Dermis blood vessel endothelial cell (primary cell): ENCODE measurements around the gene CNTN5. TPM values are rescaled to one million over a fixed set of nuclear protein-coding genes. Genes with fewer than 3 reads are reported as not detected.

ENCODE experiments used
- DNase-seq: peaks from one replicate; pipeline ENCODE4 v3.0.0; 2010
- total RNA-seq: library from RNA; depleted of rRNA; stranded (reverse); fragments of >200 nt; gene quantifications from 2 replicates; pipeline ENCODE4 v1.2.3, GENCODE V29; 2014

CNTN5 gene
- total RNA-seq, 1 donor from 2014 or later, result not detected

DNA sequence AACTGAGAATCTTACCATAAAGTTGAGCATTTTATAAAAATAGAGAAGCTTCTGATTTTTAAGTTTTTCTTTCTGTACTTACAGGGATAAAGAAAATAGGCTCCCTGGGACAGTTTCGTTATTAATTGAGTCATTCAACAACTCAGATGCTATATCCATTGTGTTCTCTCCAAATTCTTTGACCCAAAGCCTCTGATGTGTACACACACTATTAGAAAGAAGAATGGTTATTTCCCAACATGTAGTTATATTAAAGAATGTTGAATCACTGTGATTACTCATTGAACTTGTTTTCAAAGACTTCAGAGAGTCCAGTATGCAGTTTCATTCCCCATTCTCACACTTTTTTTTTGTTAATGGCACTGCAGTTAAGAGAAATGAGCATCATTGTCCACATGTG, 932.1 kb downstream of the CNTN5 start:
- DNase-seq, result no peak

DNA sequence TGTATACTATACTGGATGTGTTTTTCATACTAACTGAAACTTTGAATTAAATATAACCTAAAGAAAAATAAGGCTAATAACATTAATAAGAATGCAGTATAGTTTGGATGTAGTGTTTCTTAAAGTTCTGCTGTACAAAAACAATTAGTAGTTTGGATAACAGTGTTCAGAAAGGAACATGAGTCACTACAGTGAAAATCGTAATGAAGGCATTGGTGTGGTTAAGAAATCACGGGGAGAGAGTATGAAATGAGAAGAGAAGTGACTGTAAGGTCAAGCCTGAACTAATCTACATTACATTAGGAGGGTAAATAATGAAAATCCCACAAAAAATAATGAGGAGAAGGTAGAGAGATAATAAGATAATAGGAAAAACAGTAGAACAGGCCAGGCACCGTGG, 939.8 kb downstream of the CNTN5 start:
- DNase-seq, result no peak

GRCh38 chr11:99968336-99968735, 947.6 kb downstream of the CNTN5 start:
- DNase-seq, result no peak

GRCh38 chr11:99973993-99974392, 953.2 kb downstream of the CNTN5 start:
- no peak for DNase-seq

DNA sequence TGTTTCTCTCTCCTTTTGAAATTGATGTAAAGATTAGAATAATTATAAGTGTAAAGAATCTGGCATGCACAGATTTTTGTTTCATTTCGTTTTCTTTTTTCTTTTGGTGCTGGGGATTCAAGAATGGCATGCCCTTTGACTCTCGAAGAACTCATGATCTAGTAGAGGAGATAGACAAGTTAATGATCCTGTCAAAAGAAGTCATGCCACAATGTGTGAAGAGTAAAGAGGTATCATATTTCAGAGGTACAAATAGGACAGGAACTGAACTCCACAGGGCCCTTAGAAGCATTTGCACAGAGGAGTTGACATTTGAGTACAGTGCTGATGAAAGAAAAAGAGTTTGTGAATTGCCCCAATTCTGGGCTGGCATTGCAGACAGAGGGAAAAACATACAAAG, 958.3 kb downstream of the CNTN5 start:
- DNase-seq, result no peak

DNA sequence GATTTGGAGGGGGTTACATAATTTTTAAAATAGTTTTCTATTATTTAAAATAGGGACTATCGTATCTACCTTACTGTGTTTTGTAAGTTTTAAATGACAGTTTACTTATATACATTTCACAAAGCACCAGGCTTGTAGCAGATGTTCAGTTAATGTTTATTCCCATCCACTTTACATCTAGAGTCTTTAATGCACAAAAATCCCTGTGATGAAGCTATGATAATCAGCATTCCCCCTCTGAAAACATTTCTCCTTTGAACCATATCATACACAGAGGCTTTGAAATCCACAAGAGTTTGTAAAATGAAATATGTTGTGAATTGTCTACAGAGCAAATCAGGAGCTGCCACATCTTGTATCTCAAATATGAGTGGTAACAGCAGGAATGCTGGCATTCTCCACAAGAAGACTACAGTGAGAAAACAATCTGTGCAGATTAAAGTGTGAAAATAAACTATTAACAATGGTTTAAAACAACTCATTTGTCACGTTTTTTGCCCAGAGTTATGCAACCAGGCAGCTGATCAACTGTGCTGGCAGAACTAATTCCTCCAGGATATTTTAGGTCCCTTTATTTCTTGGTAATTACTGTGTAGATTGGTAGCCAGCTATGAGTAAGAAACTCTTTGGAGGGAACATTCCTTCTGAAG, 967.2 kb downstream of the CNTN5 start:
- no peak for DNase-seq

GRCh38 chr11:99988471-99988837, 967.7 kb downstream of the CNTN5 start:
- no peak for DNase-seq

GRCh38 chr11:100003985-100004384, 983.2 kb downstream of the CNTN5 start:
- no peak for DNase-seq

- no peak for DNase-seq
These were observed 983.8 kb downstream of the CNTN5 start for GRCh38 chr11:100004541-100004940.

DNA sequence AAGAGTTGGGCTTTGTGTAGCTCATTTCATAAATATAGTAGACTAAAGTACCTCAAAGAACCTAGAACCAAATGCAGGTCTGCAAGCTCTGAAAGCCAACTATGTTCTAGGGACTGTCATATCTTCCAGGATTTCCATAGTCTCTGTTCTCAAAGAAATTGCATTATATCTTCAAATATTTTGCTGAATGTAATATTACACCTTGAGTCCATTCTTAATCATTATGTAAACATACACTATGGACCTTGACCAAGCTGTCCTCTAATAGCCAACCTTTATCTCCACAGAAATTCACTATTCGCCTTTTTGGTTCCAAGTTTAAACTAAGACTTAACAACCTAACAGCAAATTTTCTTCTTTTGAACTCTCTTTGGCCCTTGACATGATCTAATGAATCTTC, 987.7 kb downstream of the CNTN5 start:
- DNase-seq, result no peak

- no peak for DNase-seq
These were observed 989.0 kb downstream of the CNTN5 start for GRCh38 chr11:100009728-100010127.

- DNase-seq, result no peak
These were observed 989.6 kb downstream of the CNTN5 start for GRCh38 chr11:100010393-100010792.

GRCh38 chr11:100011697-100012096, 990.9 kb downstream of the CNTN5 start:
- no peak for DNase-seq

DNA sequence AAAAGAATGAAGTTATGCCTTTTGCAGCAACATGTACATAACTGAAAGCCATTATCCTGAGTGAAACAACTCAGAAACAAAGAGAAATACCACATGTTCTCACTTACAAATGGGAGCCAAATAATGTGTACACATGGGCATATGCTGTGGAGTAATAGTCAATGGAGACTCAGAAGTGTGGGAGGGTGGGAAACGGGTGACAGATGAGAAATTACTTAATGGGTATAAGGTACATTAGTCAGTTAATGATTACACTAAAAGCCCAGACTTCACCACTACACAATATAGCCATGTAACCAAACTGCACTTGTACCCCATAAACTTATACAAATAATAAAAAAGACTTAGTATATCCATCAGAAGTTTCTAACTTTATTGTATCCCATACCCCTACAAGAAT, 992.3 kb downstream of the CNTN5 start:
- no peak for DNase-seq

GRCh38 chr11:100031973-100032372, 1011.2 kb downstream of the CNTN5 start:
- no peak for DNase-seq

DNA sequence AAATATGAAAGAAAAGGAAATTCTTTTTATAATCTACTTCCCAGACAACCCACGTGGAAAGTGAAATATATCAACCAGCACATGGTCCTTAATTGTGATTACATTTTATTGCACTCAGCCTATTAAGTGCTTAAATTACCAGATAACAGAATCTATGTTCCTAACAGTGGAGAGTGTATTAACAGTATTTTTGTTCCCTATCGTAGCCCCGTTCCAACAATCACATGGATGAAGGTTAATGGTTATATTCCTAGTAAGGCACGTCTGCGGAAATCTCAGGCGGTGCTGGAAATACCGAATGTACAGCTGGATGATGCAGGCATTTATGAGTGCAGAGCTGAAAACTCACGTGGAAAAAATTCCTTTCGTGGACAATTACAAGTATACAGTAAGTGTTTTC, 1040.3 kb downstream of the CNTN5 start:
- DNase-seq, result no peak

- no peak for DNase-seq
These were observed 1045.7 kb downstream of the CNTN5 start for GRCh38 chr11:100066399-100066798.

DNA sequence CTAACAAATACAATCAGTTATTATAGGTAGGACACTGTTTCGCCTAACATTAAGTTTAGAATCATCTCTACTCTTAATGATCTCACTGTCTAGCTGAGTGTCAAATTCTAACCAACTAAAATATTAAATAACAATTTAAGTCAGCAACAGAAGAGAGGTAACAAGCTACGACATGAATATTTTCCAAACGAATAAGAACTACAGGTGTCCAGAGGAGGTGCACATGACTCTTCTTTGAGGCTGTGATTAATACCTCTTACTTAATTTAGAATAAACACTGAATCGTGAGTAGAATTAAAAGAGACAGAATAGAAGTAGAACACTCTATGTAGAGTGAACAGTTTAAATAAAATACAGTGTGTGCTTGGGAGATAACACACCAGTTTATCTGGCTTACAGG, 1047.4 kb downstream of the CNTN5 start:
- no peak for DNase-seq

- DNase-seq, result no peak
These were observed 1051.4 kb downstream of the CNTN5 start for GRCh38 chr11:100072131-100072530.

- no peak for DNase-seq
These were observed 1059.6 kb downstream of the CNTN5 start for GRCh38 chr11:100080381-100080780.

DNA sequence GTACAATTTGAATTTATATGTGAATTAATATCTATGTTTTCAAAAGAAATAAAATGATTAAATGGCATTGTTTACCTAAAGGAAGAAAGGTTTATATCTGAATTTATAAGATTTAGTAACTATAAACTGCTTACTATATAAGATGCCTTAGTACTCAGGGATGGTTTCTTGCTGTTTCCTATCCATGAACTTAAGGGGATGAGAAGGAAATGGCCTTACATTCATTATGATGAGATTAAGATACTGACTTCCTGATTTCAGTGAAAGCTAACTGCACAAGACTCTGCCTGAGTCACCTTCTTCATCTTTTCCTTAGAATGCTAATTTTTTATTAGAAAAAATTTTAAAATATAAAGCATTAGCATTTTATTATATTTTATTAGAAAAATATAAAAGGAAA, 1060.1 kb downstream of the CNTN5 start:
- no peak for DNase-seq

DNA sequence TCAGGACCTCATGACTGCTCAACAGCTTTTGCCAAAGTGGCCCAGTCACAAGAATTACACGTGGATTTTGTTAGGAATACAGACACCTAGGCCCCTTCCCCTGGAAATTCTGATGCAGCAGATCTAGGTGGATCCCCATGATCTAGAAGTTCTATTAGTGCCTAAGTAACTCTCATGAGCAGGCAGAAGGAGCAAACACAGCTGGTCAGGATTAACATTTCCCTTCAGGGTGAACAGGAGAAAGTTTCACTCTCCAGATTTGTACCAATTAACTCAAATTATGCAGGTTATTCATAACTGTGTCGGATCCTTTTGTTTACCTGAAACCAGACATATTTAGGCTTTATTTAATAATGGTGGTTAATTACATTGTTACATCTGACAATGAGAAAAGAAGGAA, 1072.9 kb downstream of the CNTN5 start:
- DNase-seq, result no peak

- DNase-seq, result no peak
These were observed 1073.5 kb downstream of the CNTN5 start for GRCh38 chr11:100094121-100094865.

DNA sequence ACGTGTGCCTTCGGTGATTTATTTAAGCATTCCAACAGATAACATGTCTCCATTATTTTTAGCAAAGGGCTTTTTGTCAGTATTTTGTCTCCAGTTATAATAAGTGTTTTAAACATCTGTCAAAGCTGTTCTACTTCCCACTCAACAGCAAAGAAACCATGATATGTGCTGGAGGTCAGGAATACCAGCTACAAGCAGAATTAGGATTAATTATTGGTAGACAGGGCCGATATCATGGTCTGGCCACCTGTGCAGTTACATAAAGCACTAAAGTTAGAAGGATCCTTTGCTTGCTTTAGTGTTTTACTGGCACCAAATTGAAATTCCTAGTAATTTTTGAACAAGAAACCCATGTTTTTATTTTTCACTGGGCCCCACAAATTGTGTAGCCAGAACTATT, 1075.1 kb downstream of the CNTN5 start:
- no peak for DNase-seq

- DNase-seq, result no peak
These were observed 1077.8 kb downstream of the CNTN5 start for GRCh38 chr11:100098560-100098959.
